Endothelial cell of umbilical vein (primary cell): ENCODE measurements around the gene RPGRIP1.

Experiments
- CTCF ChIP-seq, 2 donors: IDR thresholded peaks; 1 replicate in 1 of 2; 2 replicates in 1 of 2; pipeline ENCODE4 v1.5.1; 2011; ENCODE audit warnings: low read length in 2 of 2, mild to moderate bottlenecking in 2 of 2, moderate library complexity in 2 of 2, control low read depth in 1 of 2, inconsistent platforms in 1 of 2, low read depth in 1 of 2; ENCODE audit not compliant: insufficient read depth in 1 of 2; ENCODE audit errors: extremely low read depth in 1 of 2
- EZH2 ChIP-seq: IDR thresholded peaks from 2 replicates; pipeline ENCODE4 v1.6.1; 2012; ENCODE audit warnings: borderline replicate concordance, low read depth, mild to moderate bottlenecking, moderate library complexity, low read length, inconsistent platforms; ENCODE audit not compliant: severe bottlenecking
- JUN ChIP-seq: IDR thresholded peaks from 2 replicates; pipeline ENCODE4 v1.6.1; 2011; ENCODE audit warnings: borderline replicate concordance, low read depth; ENCODE audit not compliant: insufficient read length, insufficient read depth
- MAX ChIP-seq: IDR thresholded peaks from 2 replicates; pipeline ENCODE4 v1.6.1; 2011; ENCODE audit not compliant: insufficient read depth, insufficient read length
- MYC ChIP-seq: IDR thresholded peaks from one replicate; pipeline ENCODE4 v1.6.1; 2011; ENCODE audit warnings: mild to moderate bottlenecking, low read depth, low read length
- POLR2A ChIP-seq: IDR thresholded peaks from 2 replicates; pipeline ENCODE4 v1.6.1; 2012; ENCODE audit warnings: low read depth, mild to moderate bottlenecking, control low read depth, low read length
- POLR2AphosphoS5 ChIP-seq: IDR thresholded peaks from 2 replicates; pipeline ENCODE4 v1.6.1; 2012; ENCODE audit warnings: low read depth, mild to moderate bottlenecking, control low read depth, low read length, moderate library complexity; ENCODE audit not compliant: insufficient read depth

- TF ChIP-seq CTCF (IDR thresholded peaks at IDR 0.05; ENCODE audit: extremely low read depth in 1 of 2, insufficient read depth in 1 of 2, low read depth in 1 of 2, low read length in 2 of 2) (no peak), POLR2A (no peak), JUN (no peak), EZH2 (no peak), POLR2AphosphoS5 (no peak), MAX (no peak), MYC (no peak)
Observed at GRCh38 chr14:21278632-21279031, 1.3 kb upstream of the RPGRIP1 start.
